Activated CD8-positive, alpha-beta T cell treated with anti-CD3 and anti-CD28 coated beads, Interleukin-2, amount 10 ng/mL, durations not matched to agents 7 days and 5 days (primary cell): ENCODE measurements around the gene EID3. TPM values are rescaled to one million over a fixed set of nuclear protein-coding genes. Genes with fewer than 3 reads are reported as not detected.
"Not testable (repeated sequence)": the region's sequence is repeated elsewhere in the genome, so short reads cannot be mapped to it uniquely, and the experiment has no call there.

Experiments used
- ATAC-seq: fragments of 150-1000 bp; cut with Tn5 transposase; one replicate; pipeline ENCODE4 v1.10.0; 2021; ENCODE audit warnings: moderate library complexity
- CTCF ChIA-PET: fragments of 350-600 bp; sonication (Branson Sonifier 250); formaldehyde crosslinking; loops from one replicate; lab custom pipeline; 2021; ENCODE audit warnings: antibody characterized with exemption; lab: Charles Lee
- POLR2A ChIA-PET: fragments of 350-600 bp; sonication (Branson Sonifier 250); formaldehyde crosslinking; loops from one replicate; lab custom pipeline; 2021; ENCODE audit warnings: antibody characterized with exemption; lab: Charles Lee
- DNase-seq: peaks from one replicate; pipeline ENCODE4 v3.0.0-alpha.2; 2020
- H3K27ac Mint-ChIP-seq: one replicate; pipeline ENCODE4 v1.8.0; 2021; ENCODE audit warnings: mild to moderate bottlenecking, mixed read lengths
- H3K27me3 Mint-ChIP-seq: one replicate; pipeline ENCODE4 v1.8.0; 2021; ENCODE audit warnings: low read depth, mixed read lengths
- H3K36me3 Mint-ChIP-seq: one replicate; pipeline ENCODE4 v1.8.0; 2021; ENCODE audit warnings: low read depth, mixed read lengths
- H3K4me1 Mint-ChIP-seq: one replicate; pipeline ENCODE4 v1.8.0; 2021; ENCODE audit warnings: low read depth, mixed read lengths
- H3K4me3 Mint-ChIP-seq: one replicate; pipeline ENCODE4 v1.8.0; 2021; ENCODE audit warnings: mild to moderate bottlenecking, mixed read lengths
- H3K9me3 Mint-ChIP-seq: one replicate; pipeline ENCODE4 v1.8.0; 2022; ENCODE audit warnings: mixed read lengths; ENCODE audit not compliant: insufficient read depth
- total RNA-seq, 2 experiments: library from RNA; stranded (reverse); gene quantifications; one replicate each; pipeline ENCODE4 v1.2.3, GENCODE V29; 2021

EID3 gene
- total RNA-seq: 1 to 10 TPM; 7.2 to 7.8 TPM

DNA sequence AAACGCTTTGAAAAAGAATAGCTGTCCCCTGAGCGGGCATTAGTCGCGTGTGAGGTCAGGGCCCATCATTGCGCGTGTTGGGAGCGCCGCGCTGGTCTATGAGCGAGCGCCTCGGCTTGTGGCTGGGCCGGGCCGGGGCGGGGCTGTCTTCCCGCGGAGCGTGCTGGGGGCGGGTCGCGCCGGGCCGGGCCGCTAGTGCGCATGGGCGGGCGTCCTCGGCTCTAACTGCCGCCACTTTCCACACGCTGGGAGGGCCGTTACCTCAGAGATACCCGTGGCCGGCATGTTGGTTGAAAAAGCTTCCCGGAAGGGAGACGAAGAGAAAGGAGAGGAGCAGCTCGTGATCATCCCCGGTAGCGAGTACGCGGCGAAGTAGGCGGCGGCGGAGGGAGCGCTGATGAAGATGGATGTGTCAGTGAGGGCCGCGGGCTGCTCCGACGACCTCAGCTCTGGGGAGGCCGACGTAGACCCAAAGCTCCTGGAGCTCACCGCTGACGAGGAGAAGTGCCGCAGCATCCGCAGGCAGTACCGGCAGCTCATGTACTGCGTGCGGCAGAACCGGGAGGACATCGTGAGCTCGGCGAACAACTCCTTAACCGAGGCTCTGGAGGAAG lies at the start of gene EID3:
TSS of gene EID3 (plus strand) at position 202 of the 614 bp plus-strand sequence. CDS start at position 398, 196 bp downstream.
- ATAC-seq: peak; percentile 98
- ChIA-PET POLR2A (interaction anchor here (0.7 to 5.4 kb wide), 7 partner anchors 9 to 334 kb away, joined by 3 to 50 read pairs (median 3); no protein-coding TSS in a partner anchor), CTCF (interaction anchor here (0.8 to 5.1 kb wide), 7 partner anchors 10 to 103 kb away, joined by 3 to 37 read pairs (median 4); no protein-coding TSS in a partner anchor)
- H3K4me3 Mint-ChIP-seq: peak within 1 kb of the TSS; percentile 90
- H3K36me3 Mint-ChIP-seq: peaks cover 39% of the 10 kb centered on the region
- H3K27ac Mint-ChIP-seq: peak within 1 kb of the TSS; percentile 99
- H3K9me3 Mint-ChIP-seq: no peaks in the 10 kb centered on the region
- DNase-seq: peak; percentile 93
- no peaks in the 10 kb centered on the region for H3K27me3 Mint-ChIP-seq
- peaks cover 54% of the 10 kb centered on the region for H3K4me1 Mint-ChIP-seq

DNA sequence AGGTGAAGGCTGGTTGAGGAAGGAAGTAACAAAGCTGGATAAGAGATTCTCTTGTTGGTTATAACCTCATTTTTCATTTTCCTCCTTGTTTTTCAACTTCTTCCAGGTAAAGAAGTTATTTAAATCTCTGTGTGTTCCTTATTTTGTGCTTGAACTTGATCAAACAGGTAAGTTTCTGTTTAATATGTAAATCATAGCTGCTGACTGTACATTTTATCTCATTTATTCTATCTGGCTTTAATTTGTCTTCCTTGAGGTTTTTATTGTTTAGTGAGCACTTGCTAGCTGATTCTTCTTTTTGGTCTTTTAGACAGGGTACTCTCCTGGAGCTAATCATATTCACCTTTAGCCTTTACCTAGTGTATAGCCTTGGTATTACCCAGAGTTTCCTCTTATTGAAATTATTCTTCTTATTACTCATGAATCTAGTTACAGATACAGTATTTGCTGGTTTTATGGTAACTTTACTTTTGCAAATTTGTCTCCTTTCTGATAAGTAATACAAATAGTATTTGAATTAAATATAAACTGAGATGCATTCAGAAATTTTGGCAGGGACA lies 45.5 kb upstream of the EID3 start:
- DNase-seq: no peak
- Mint-ChIP-seq H3K27me3 (no peaks in the 10 kb centered on the region), H3K9me3 (no peaks in the 10 kb centered on the region), H3K27ac (no peak overlapping the region), H3K36me3 (no peaks in the 10 kb centered on the region), H3K4me3 (no peak overlapping the region), H3K4me1 (no peaks in the 10 kb centered on the region)
- POLR2A ChIA-PET: no interaction called here
- CTCF ChIA-PET: interaction anchor here (1.3 kb wide), 1 partner anchor 149 kb away, joined by 3 read pairs; no protein-coding TSS in a partner anchor
- ATAC-seq: no peak

DNA sequence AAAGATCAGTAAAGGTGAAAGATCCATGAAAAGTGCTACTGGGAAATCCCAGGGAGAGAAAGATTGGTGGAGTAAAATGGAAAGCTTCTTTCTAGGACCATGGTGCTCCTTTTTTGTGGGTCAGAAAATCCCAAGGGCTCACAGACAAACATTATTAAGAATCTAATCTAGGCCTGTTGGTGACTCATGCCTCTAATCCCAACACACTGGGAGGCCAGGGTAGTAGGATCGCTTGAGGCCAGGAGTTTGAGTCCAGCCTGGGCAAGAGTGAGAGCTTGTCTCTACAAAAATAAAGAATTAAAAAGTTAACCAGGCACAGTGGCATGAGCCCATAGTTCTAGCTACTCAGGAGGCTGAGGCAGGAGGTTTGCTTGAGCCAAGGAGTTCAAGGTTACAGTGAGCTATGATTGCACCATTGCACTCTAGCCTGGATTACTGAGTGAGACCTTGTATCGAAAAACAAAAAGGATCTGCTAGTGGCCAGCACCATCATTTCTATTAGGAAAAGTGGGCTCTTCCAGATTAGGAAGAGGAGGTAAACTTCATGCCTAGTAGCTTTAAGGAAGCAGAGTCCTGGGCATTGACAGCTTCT lies 45.0 kb upstream of the EID3 start:
- CTCF ChIA-PET: interaction anchor here (1.3 kb wide), 1 partner anchor 149 kb away, joined by 3 read pairs; no protein-coding TSS in a partner anchor
- POLR2A ChIA-PET: no interaction called here
- ATAC-seq (no peak), DNase-seq (no peak)
- no peaks in the 10 kb centered on the region for H3K27me3 Mint-ChIP-seq
- no peaks in the 10 kb centered on the region for H3K36me3 Mint-ChIP-seq
- no peak overlapping the region for H3K27ac Mint-ChIP-seq
- no peak overlapping the region for H3K4me3 Mint-ChIP-seq
- no peaks in the 10 kb centered on the region for H3K4me1 Mint-ChIP-seq
- H3K9me3 Mint-ChIP-seq: no peaks in the 10 kb centered on the region

DNA sequence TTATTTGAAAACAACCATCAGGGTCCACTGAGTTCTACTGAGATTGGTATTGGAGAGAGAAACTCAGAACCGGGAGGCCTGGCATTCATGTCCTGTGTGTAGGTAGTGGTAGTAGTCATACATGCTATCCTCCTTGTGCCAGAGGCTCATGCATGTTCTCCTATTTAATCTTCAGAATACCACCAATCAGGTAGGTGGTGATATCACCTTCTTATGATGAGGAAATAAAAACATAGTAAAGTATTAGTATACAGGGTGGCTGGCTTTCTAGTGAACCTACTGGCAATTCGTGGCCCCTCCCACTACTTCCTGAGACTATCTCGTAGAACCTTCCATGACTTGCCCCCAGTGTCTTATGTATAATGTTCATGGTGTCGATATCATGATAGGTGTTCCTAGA lies 40.5 kb upstream of the EID3 start:
- no peak for DNase-seq
- Mint-ChIP-seq H3K27ac (no peak overlapping the region), H3K27me3 (no peaks in the 10 kb centered on the region), H3K4me1 (no peaks in the 10 kb centered on the region), H3K4me3 (no peak overlapping the region), H3K9me3 (no peaks in the 10 kb centered on the region), H3K36me3 (no peaks in the 10 kb centered on the region)
- no peak for ATAC-seq
- ChIA-PET CTCF (no interaction called here), POLR2A (interaction anchor here (0.8 kb wide), 1 partner anchor 40 kb away, joined by 3 read pairs; no protein-coding TSS in a partner anchor)

DNA sequence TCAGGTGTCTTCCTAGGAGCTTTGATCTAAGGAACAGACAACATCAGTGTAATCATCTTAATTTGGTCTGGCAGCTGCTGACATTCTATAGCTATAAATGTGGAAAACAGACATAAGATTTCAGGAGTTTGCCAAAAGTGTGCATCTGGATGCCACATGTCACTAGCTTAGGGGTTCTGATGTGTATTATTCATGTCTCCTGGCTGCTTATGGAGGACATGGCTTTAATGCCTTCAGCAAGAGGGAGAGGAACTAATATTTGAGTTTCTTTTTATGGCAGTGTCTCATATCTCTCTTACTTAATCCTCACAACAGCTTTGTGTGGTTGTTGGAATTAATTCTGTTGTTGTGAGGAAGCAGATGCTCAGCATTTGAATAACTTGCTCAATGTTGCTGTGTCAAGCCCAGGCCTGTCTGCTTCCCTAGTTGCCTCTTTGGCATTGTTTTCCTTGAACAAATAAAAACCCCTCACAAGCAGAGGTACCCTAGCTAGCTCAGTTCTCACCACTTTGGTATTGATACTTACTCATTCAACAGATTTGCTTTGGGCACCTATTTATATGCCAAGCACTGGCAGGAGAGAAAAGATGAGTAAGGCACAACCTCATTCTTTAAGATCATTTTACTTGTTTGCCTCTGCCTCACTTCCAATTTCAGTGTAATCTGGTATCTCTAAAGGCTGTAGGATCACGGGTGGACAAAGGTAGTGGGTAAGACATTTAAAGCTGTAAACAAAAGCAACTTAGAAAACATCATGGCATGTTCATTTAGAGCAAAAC lies 39.8 kb upstream of the EID3 start:
- ATAC-seq (no peak), DNase-seq (no peak)
- CTCF ChIA-PET: no interaction called here
- no peak overlapping the region for H3K4me3 Mint-ChIP-seq
- H3K9me3 Mint-ChIP-seq: no peaks in the 10 kb centered on the region
- H3K27ac Mint-ChIP-seq: no peak overlapping the region
- no peaks in the 10 kb centered on the region for H3K4me1 Mint-ChIP-seq
- POLR2A ChIA-PET: interaction anchor here (0.8 kb wide), 1 partner anchor 40 kb away, joined by 3 read pairs; no protein-coding TSS in a partner anchor
- no peaks in the 10 kb centered on the region for H3K36me3 Mint-ChIP-seq
- H3K27me3 Mint-ChIP-seq: no peaks in the 10 kb centered on the region

DNA sequence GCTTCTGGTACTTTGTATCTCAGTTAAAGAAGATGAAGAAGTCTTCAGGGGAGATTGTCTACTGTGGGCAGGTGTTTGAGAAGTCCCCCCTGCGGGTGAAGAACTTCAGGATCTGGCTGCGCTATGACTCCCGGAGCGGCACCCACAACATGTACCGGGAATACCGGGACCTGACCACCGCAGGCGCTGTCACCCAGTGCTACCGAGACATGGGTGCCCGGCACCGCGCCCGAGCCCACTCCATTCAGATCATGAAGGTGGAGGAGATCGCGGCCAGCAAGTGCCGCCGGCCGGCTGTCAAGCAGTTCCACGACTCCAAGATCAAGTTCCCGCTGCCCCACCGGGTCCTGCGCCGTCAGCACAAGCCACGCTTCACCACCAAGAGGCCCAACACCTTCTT lies 38.1 kb upstream of the EID3 start:
- POLR2A ChIA-PET, H3K4me3 Mint-ChIP-seq, CTCF ChIA-PET, H3K27ac Mint-ChIP-seq, DNase-seq, H3K4me1 Mint-ChIP-seq, ATAC-seq, H3K36me3 Mint-ChIP-seq, H3K27me3 Mint-ChIP-seq, H3K9me3 Mint-ChIP-seq: not testable (repeated sequence)

DNA sequence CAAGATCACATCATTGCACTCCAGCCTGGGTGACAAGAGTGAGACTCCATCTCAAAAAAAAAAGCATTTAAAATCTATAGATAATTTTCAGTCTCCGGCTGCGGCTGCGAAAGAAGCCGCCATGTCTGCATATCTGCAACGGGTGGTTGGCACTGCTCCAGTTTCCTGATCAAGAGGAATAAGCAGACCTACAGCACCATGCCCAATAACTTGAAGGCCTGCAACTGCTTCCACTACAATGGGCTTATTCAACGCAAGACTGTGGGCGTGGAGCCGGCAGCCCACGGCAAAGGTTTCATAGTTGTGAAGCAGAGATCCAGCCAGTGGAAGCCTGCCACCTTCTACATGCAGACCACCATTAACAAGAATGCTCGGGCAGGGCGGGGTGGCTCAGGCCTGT lies 30.6 kb upstream of the EID3 start:
- peaks cover 2% of the 10 kb centered on the region for H3K27me3 Mint-ChIP-seq
- ChIA-PET CTCF (no interaction called here), POLR2A (interaction anchor here (1.0 kb wide), 1 partner anchor 14 kb away, joined by 3 read pairs; no protein-coding TSS in a partner anchor)
- peaks cover 9% of the 10 kb centered on the region for H3K4me1 Mint-ChIP-seq
- no peak overlapping the region for H3K4me3 Mint-ChIP-seq
- ATAC-seq (no peak), DNase-seq (no peak)
- H3K9me3 Mint-ChIP-seq: no peaks in the 10 kb centered on the region
- no peak overlapping the region for H3K27ac Mint-ChIP-seq
- no peaks in the 10 kb centered on the region for H3K36me3 Mint-ChIP-seq

DNA sequence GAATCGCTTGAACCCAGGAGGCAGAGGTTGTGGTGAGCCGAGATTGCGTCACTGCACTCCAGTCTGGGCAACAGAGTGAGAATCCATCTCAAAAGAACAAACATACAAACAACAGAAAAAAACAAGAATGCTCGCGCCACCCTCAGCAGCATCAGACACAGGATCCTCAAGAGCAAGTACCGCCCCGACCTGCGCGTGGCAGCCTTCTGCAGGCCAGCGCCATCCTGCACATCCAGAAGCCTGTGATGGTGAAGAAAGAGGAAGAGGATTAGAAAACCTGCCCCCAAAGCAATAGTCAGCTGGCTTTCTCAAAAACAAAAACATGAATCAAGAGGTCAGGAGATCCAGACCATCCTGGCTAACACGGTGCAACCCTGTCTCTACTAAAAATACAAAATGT lies 30.0 kb upstream of the EID3 start:
- CTCF ChIA-PET: no interaction called here
- Mint-ChIP-seq H3K4me1 (peaks cover 9% of the 10 kb centered on the region), H3K4me3 (no peak overlapping the region), H3K27me3 (peaks cover 2% of the 10 kb centered on the region), H3K9me3 (no peaks in the 10 kb centered on the region), H3K27ac (no peak overlapping the region), H3K36me3 (no peaks in the 10 kb centered on the region)
- ATAC-seq (no peak), DNase-seq (no peak)
- POLR2A ChIA-PET: interaction anchor here (1.0 kb wide), 1 partner anchor 13 kb away, joined by 3 read pairs; no protein-coding TSS in a partner anchor

DNA sequence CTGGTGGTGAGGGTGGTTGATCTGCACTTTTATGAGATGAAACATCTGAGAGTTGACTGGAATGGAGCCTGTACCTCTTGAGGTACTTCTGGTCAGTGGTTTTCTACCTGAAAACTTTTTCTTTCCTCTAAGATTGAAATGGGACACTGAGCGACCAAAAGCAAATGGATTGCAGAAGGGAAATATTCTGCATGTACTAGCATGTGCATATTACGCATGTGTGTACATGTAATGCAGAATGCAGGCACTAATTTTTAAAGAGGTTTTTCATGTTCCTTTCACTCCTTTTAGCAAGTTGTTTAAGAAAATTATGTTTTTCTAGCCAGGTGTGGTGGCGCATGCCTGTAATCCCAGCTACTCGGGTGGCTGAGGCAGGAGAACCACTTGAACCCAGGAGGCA lies 28.7 kb upstream of the EID3 start:
- no peak for ATAC-seq
- Mint-ChIP-seq H3K9me3 (no peaks in the 10 kb centered on the region), H3K36me3 (no peaks in the 10 kb centered on the region), H3K4me3 (no peak overlapping the region), H3K27ac (no peak overlapping the region), H3K4me1 (peaks cover 9% of the 10 kb centered on the region), H3K27me3 (peaks cover 6% of the 10 kb centered on the region)
- POLR2A ChIA-PET: no interaction called here
- DNase-seq: no peak
- CTCF ChIA-PET: no interaction called here

DNA sequence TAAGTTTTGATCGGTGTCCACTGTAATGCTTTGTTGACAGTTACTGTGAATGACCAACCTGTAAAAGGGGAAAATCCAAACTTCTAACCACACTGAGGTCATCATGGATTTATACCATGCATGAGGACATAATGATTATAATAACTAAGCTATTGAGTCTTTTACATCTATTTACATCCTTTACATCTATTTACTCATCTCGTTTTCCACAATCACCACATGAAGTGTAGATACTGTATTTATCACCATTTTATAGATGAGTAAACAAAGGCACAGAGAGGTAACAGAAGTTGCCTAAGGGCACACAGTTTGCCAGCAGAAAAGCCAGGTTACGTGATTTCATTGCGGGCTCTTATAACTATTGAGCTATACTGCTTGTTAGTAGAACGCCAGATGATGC lies 27.9 kb upstream of the EID3 start:
- H3K4me1 Mint-ChIP-seq: peaks cover 9% of the 10 kb centered on the region
- POLR2A ChIA-PET: interaction anchor here (2.5 kb wide), 1 partner anchor 11 kb away, joined by 15 read pairs; no protein-coding TSS in a partner anchor
- peak overlapping the region; percentile 57 for H3K4me3 Mint-ChIP-seq
- H3K9me3 Mint-ChIP-seq: no peaks in the 10 kb centered on the region
- peaks cover 9% of the 10 kb centered on the region for H3K27me3 Mint-ChIP-seq
- H3K36me3 Mint-ChIP-seq: no peaks in the 10 kb centered on the region
- H3K27ac Mint-ChIP-seq: no peak overlapping the region
- no peak for DNase-seq
- CTCF ChIA-PET: interaction anchor here (1.1 kb wide), 1 partner anchor 23 kb away, joined by 3 read pairs; no protein-coding TSS in a partner anchor
- no peak for ATAC-seq
